Liver (tissue), 9 donors: ENCODE measurements around the gene ZEB1. TPM values are rescaled to one million over a fixed set of nuclear protein-coding genes. Genes with fewer than 3 reads are reported as not detected.

ENCODE experiments used
- DNase-seq: peaks from one replicate; pipeline ENCODE4 v3.0.0-alpha.2; 2017; ENCODE audit warnings: low spot score
- H3K27ac ChIP-seq, 2 donors: one replicate each; pipeline ENCODE4 v1.7.0; 2013; ENCODE audit warnings: inconsistent platforms in 2 of 2, low read length in 2 of 2, control low read depth in 1 of 2, low read depth in 1 of 2, mild to moderate bottlenecking in 1 of 2
- H3K27me3 ChIP-seq, 4 donors: one replicate each; pipeline versions ENCODE4 v1.6.1 to v1.7.0; 2013; ENCODE audit warnings: low read length in 3 of 4, inconsistent platforms in 1 of 4, mild to moderate bottlenecking in 1 of 4, moderate library complexity in 1 of 4; ENCODE audit not compliant: control insufficient read depth in 4 of 4, insufficient read depth in 4 of 4
- H3K36me3 ChIP-seq, 4 donors: one replicate each; pipeline versions ENCODE4 v1.6.1 to v1.7.0; 2013; ENCODE audit warnings: low read length in 3 of 4, mild to moderate bottlenecking in 3 of 4, low read depth in 1 of 4, moderate library complexity in 1 of 4; ENCODE audit not compliant: control insufficient read depth in 4 of 4, insufficient read depth in 3 of 4
- H3K4me1 ChIP-seq, 4 donors: one replicate each; pipeline versions ENCODE4 v1.6.1 to v1.7.0; 2013; ENCODE audit warnings: low read length in 3 of 4, mild to moderate bottlenecking in 3 of 4, moderate library complexity in 1 of 4; ENCODE audit not compliant: control insufficient read depth in 4 of 4, insufficient read depth in 4 of 4
- H3K4me3 ChIP-seq, 3 donors: one replicate each; pipeline versions ENCODE4 v1.6.1 to v1.7.0; 2013; ENCODE audit warnings: low read length in 3 of 3, control low read depth in 1 of 3, low read depth in 1 of 3, mild to moderate bottlenecking in 1 of 3
- H3K9ac ChIP-seq, 2 donors: one replicate each; pipeline ENCODE4 v1.7.0; 2013; ENCODE audit warnings: low read length in 2 of 2, mild to moderate bottlenecking in 2 of 2, moderate library complexity in 2 of 2, control low read depth in 1 of 2, low read depth in 1 of 2
- H3K9me3 ChIP-seq, 4 donors: one replicate each; pipeline versions ENCODE4 v1.6.1 to v1.7.0; 2013; ENCODE audit warnings: low read length in 3 of 4; ENCODE audit not compliant: control insufficient read depth in 4 of 4
- ATF3 ChIP-seq: IDR thresholded peaks from 2 replicates; pipeline ENCODE4 v1.6.1; 2016; ENCODE audit warnings: antibody characterized with exemption
- CTCF ChIP-seq: fragments of 150-350 bp; IDR thresholded peaks from 2 replicates; pipeline ENCODE4 v1.5.1; 2017; ENCODE audit warnings: improper control_type of control experiment, low read depth, low read length; ENCODE audit not compliant: missing input control
- EGR1 ChIP-seq, 2 donors: IDR thresholded peaks; 2 replicates each; pipeline ENCODE4 v1.6.1; 2016 to 2018; ENCODE audit warnings: antibody characterized with exemption in 2 of 2, low read depth in 2 of 2
- FOXA1 ChIP-seq: IDR thresholded peaks from 2 replicates; pipeline ENCODE4 v1.6.1; 2016; ENCODE audit warnings: antibody characterized with exemption
- FOXA2 ChIP-seq: IDR thresholded peaks from 2 replicates; pipeline ENCODE4 v1.6.1; 2016; ENCODE audit warnings: antibody characterized with exemption
- GABPA ChIP-seq, 2 donors: IDR thresholded peaks in 1 of 2; conservative IDR thresholded peaks in 1 of 2; 2 replicates each; pipeline ENCODE4 v1.6.1; 2016; ENCODE audit warnings: antibody characterized with exemption in 2 of 2, mild to moderate bottlenecking in 1 of 2, moderate library complexity in 1 of 2
- HNF4A ChIP-seq, 2 donors: conservative IDR thresholded peaks; 2 replicates each; pipeline ENCODE4 v1.6.1; 2016; ENCODE audit warnings: antibody characterized with exemption in 2 of 2, mild to moderate bottlenecking in 2 of 2
- HNF4G ChIP-seq: IDR thresholded peaks from 2 replicates; pipeline ENCODE4 v1.6.1; 2016; ENCODE audit warnings: antibody characterized with exemption
- JUND ChIP-seq, 2 donors: IDR thresholded peaks; 2 replicates each; pipeline ENCODE4 v1.6.1; 2016; ENCODE audit warnings: antibody characterized with exemption in 2 of 2
- MAX ChIP-seq: IDR thresholded peaks from 2 replicates; pipeline ENCODE4 v1.6.1; 2016; ENCODE audit warnings: antibody characterized with exemption
- NR2F2 ChIP-seq: IDR thresholded peaks from 2 replicates; pipeline ENCODE4 v1.6.1; 2016; ENCODE audit warnings: antibody characterized with exemption
- RAD21 ChIP-seq, 2 donors: IDR thresholded peaks; 2 replicates each; pipeline ENCODE4 v1.6.1; 2016; ENCODE audit warnings: antibody characterized with exemption in 2 of 2, mild to moderate bottlenecking in 2 of 2
- REST ChIP-seq: IDR thresholded peaks from 2 replicates; pipeline ENCODE4 v1.6.1; 2016; ENCODE audit warnings: antibody characterized with exemption, mild to moderate bottlenecking
- RXRA ChIP-seq, 2 donors: IDR thresholded peaks; 2 replicates each; pipeline ENCODE4 v1.6.1; 2017 to 2018; ENCODE audit warnings: antibody characterized with exemption in 2 of 2, mild to moderate bottlenecking in 1 of 2
- SP1 ChIP-seq: IDR thresholded peaks from 2 replicates; pipeline ENCODE4 v1.6.1; 2018; ENCODE audit warnings: antibody characterized with exemption, mild to moderate bottlenecking
- TAF1 ChIP-seq: conservative IDR thresholded peaks from 2 replicates; pipeline ENCODE4 v1.6.1; 2016; ENCODE audit warnings: antibody characterized with exemption, mild to moderate bottlenecking
- YY1 ChIP-seq: IDR thresholded peaks from 2 replicates; pipeline ENCODE4 v1.6.1; 2016; ENCODE audit warnings: antibody characterized with exemption, mild to moderate bottlenecking
- ZBTB33 ChIP-seq: IDR thresholded peaks from 2 replicates; pipeline ENCODE4 v1.6.1; 2016; ENCODE audit warnings: antibody characterized with exemption
- WGBS: extraction: QIAGEN DNeasy Blood & Tissue Kit; methylation state at CpG from one replicate; pipeline ENCODE4 v1.1.7; 2013; 5-methylcytosine and 5-hydroxymethylcytosine counted together
- polyA plus RNA-seq, 2 donors: library from polyadenylated mRNA; stranded (reverse) in 1 of 2; unstranded in 1 of 2; fragments of 200-250 nt in 1 of 2; fragments of >200 nt in 1 of 2; fragmentation: Nextera tagmentation in 1 of 2; extraction: Ambion mirVana in 1 of 2; gene quantifications; one replicate each; pipeline versions ENCODE4 v1.2.1 to v1.2.3, GENCODE V29; 2013 to 2015
- total RNA-seq, 2 donors: library from RNA; depleted of rRNA; stranded (reverse); fragments of >200 nt; gene quantifications; one replicate each; pipeline ENCODE4 v1.2.3, GENCODE V29; 2014
- donor health status: healthy.
- donor health status: healthy.
- donor health status: healthy.
- donor health status: healthy.
- donor health status: healthy.

Gene ZEB1
- total and polyA plus RNA-seq, 4 donors = 3.2 to 19.6 (median 6.5) TPM

GRCh38 chr10:31536302-31536701, 217.3 kb downstream of the ZEB1 start:
- Histone ChIP-seq H3K9ac (no peak overlapping the region), H3K4me1 (no peaks in the 10 kb centered on the region), H3K27me3 (no peaks in the 10 kb centered on the region), H3K36me3 (no peaks in the 10 kb centered on the region), H3K4me3 (no peak overlapping the region), H3K27ac (no peak overlapping the region), H3K9me3 (no peaks in the 10 kb centered on the region)
- 55% methylated on average over 3 of the region's 3 CpGs for WGBS
- no peak for DNase-seq
- TF ChIP-seq ATF3 = no peak
- no peak for TF ChIP-seq FOXA2
- no peak for TF ChIP-seq NR2F2
- no peak for TF ChIP-seq HNF4A (conservative IDR thresholded peaks at IDR 0.05)
- no peak for TF ChIP-seq GABPA (IDR thresholded peaks at IDR 0.05 in 1 of 2, conservative IDR thresholded peaks at IDR 0.05 in 1 of 2)
- TF ChIP-seq EGR1 (IDR thresholded peaks at IDR 0.05; ENCODE audit: low read depth in 2 of 2) = no peak
- TF ChIP-seq REST = no peak
- no peak for TF ChIP-seq JUND (IDR thresholded peaks at IDR 0.05)
- no peak for TF ChIP-seq ZBTB33
- TF ChIP-seq RXRA (IDR thresholded peaks at IDR 0.05) = no peak
- no peak for TF ChIP-seq HNF4G
- no peak for TF ChIP-seq SP1
- TF ChIP-seq TAF1 = no peak
- TF ChIP-seq MAX = no peak

- WGBS = 71% methylated on average over 2 of the region's 2 CpGs
- DNase-seq = no peak
Observed at GRCh38 chr10:31549896-31550295, 230.9 kb downstream of the ZEB1 start.

More at GRCh38 chr10:31549896-31550295, 230.9 kb downstream of the ZEB1 start:
- H3K36me3 ChIP-seq = no peaks in the 10 kb centered on the region
- TF ChIP-seq FOXA1 (no peak), NR2F2 (no peak), SP1 (no peak), REST (no peak), TAF1 (no peak), MAX (no peak), HNF4A (conservative IDR thresholded peaks at IDR 0.05) (no peak), GABPA (IDR thresholded peaks at IDR 0.05 in 1 of 2, conservative IDR thresholded peaks at IDR 0.05 in 1 of 2) (no peak), YY1 (no peak), ZBTB33 (no peak), RXRA (IDR thresholded peaks at IDR 0.05) (no peak), EGR1 (IDR thresholded peaks at IDR 0.05; ENCODE audit: low read depth in 2 of 2) (no peak), CTCF (no peak), FOXA2 (no peak), RAD21 (IDR thresholded peaks at IDR 0.05) (no peak)
- no peak overlapping the region for H3K27ac ChIP-seq
- no peak overlapping the region for H3K9ac ChIP-seq
- H3K9me3 ChIP-seq = peaks cover 0 to 4% (median under 1%) of the 10 kb centered on the region in 4 donors
- H3K4me1 ChIP-seq = peaks cover 0 to 11% (median 0%) of the 10 kb centered on the region in 4 donors
- no peaks in the 10 kb centered on the region for H3K27me3 ChIP-seq
- no peak overlapping the region for H3K4me3 ChIP-seq
